HepG2 (cell line): ENCODE measurements around the gene AFAP1. TPM values are rescaled to one million over a fixed set of nuclear protein-coding genes. Genes with fewer than 3 reads are reported as not detected.

Experiments
- ATAC-seq: fragments of 200-7000 bp; cut with Tn5 transposase; 3 replicates; pipeline ENCODE4 v1.9.1; 2020; ENCODE audit warnings: mild to moderate bottlenecking, moderate library complexity
- BruUV-seq: library from RNA; stranded (reverse); fragments of 400-500 nt; replicated peaks from 2 replicates; lab custom pipeline; 2021; lab: Mats Ljungman, UMichigan
- CTCF ChIA-PET: fragments of 300-600 bp; formaldehyde crosslinking; extraction: SDS; loops from one replicate; lab custom pipeline; 2021; ENCODE audit warnings: low total read pairs, inconsistent platforms, low intra/inter-chr PET ratio; lab: Yijun Ruan, JAX
- POLR2A ChIA-PET: fragments of 350-600 bp; sonication (Branson Sonifier 250); formaldehyde crosslinking; loops from one replicate; lab custom pipeline; 2020; ENCODE audit warnings: antibody characterized with exemption, inconsistent platforms; lab: Yijun Ruan, JAX
- DNase-seq: peaks from one replicate; pipeline ENCODE4 v3.0.0-alpha.2; 2015; ENCODE audit warnings: low spot score
- FAIRE-seq: peaks from 3 replicates; lab custom pipeline; 2011; peaks lifted over from hg19 to GRCh38; lab: Jason Lieb, UNC
- H2AFZ ChIP-seq: one replicate; pipeline ENCODE4 v1.6.1; 2011; ENCODE audit warnings: low read length, inconsistent platforms
- H3K27ac ChIP-seq: fragments of 300-600 bp; 3 replicates; pipeline ENCODE4 v1.8.0; 2011; ENCODE audit warnings: mixed run types, mild to moderate bottlenecking, mixed read lengths, low read length, inconsistent platforms; ENCODE audit not compliant: insufficient read depth; ENCODE audit errors: extremely low read length
- H3K27me3 ChIP-seq, 2 experiments: fragments of 200-600 bp in 1 of 2; 2 replicates in 1 of 2; 3 replicates in 1 of 2; pipeline versions ENCODE4 v1.6.0 to v1.8.0; 2011; ENCODE audit warnings: low read length in 2 of 2, mild to moderate bottlenecking in 2 of 2, moderate library complexity in 2 of 2, inconsistent platforms in 1 of 2; ENCODE audit not compliant: insufficient read depth in 2 of 2, control insufficient read depth in 1 of 2
- H3K36me3 ChIP-seq, 2 experiments: fragments of 200-600 bp in 1 of 2; replicated peaks in 1 of 2; 2 replicates in 1 of 2; 3 replicates in 1 of 2; pipeline versions ENCODE4 v1.5.1 to v1.8.0; 2011; ENCODE audit warnings: low read length in 2 of 2, inconsistent platforms in 1 of 2; ENCODE audit not compliant: insufficient read depth in 2 of 2, control insufficient read depth in 1 of 2
- H3K4me1 ChIP-seq: 2 replicates; pipeline ENCODE4 v1.5.1; 2012; ENCODE audit warnings: low read length, inconsistent platforms; ENCODE audit not compliant: insufficient read depth
- H3K4me2 ChIP-seq: 2 replicates; pipeline ENCODE4 v1.6.0; 2011; ENCODE audit warnings: low read depth, low read length, inconsistent platforms
- H3K4me3 ChIP-seq, 3 experiments: fragments of 200-600 bp in 1 of 3; sonication (generic), shearing (Covaris generic) in 1 of 3; replicated peaks in 1 of 3; 2 replicates each; pipeline ENCODE4 v1.5.1; 2011 to 2016; ENCODE audit warnings: low read length in 3 of 3, inconsistent platforms in 2 of 3, low read depth in 2 of 3, mild to moderate bottlenecking in 2 of 3, control low read depth in 1 of 3, mixed read lengths in 1 of 3; ENCODE audit not compliant: insufficient read depth in 1 of 3
- H3K79me2 ChIP-seq: one replicate; pipeline ENCODE4 v1.6.1; 2011; ENCODE audit warnings: low read length, inconsistent platforms; ENCODE audit not compliant: insufficient read depth
- H3K9ac ChIP-seq: 2 replicates; pipeline ENCODE4 v1.6.0; 2011; ENCODE audit warnings: mild to moderate bottlenecking, low read depth, low read length, inconsistent platforms; ENCODE audit not compliant: insufficient read depth
- H3K9me3 ChIP-seq: 2 replicates; pipeline ENCODE4 v1.5.1; 2012; ENCODE audit warnings: mild to moderate bottlenecking, low read length
- H4K20me1 ChIP-seq: 2 replicates; pipeline ENCODE4 v1.6.0; 2011; ENCODE audit warnings: inconsistent platforms, mild to moderate bottlenecking, low read length, moderate library complexity; ENCODE audit not compliant: insufficient read depth
- FOXK2 ChIP-seq: fragments of 450-650 bp; IDR thresholded peaks from 2 replicates; pipeline ENCODE4 v1.6.1; 2016
- GLMP ChIP-seq: sonication (generic); formaldehyde crosslinking; IDR thresholded peaks from 2 replicates; pipeline ENCODE4 v1.9.0; 2021; ENCODE audit warnings: missing genetic modification reagents, mild to moderate bottlenecking, borderline replicate concordance
- IRF2 ChIP-seq: IDR thresholded peaks from 2 replicates; pipeline ENCODE4 v1.6.1; 2018; ENCODE audit warnings: missing genetic modification reagents, missing compliant biosample characterization
- MBD4 ChIP-seq: IDR thresholded peaks from 2 replicates; pipeline ENCODE4 v1.6.1; 2012; ENCODE audit warnings: low read length, inconsistent platforms, borderline replicate concordance
- NR2F6 ChIP-seq, 2 experiments: IDR thresholded peaks; 2 replicates each; pipeline ENCODE4 v1.6.1; 2016; ENCODE audit warnings: antibody characterized with exemption in 1 of 2, mild to moderate bottlenecking in 1 of 2
- PHB2 ChIP-seq: fragments of 450-650 bp; IDR thresholded peaks from 2 replicates; pipeline ENCODE4 v1.6.1; 2018; ENCODE audit not compliant: partially characterized antibody
- POLR2G ChIP-seq: fragments of 200-400 bp; formaldehyde crosslinking; IDR thresholded peaks from 2 replicates; pipeline ENCODE4 v1.6.1; 2018; ENCODE audit warnings: mild to moderate bottlenecking, low read depth, low read length, moderate library complexity
- ZBTB39 ChIP-seq: sonication (generic); formaldehyde crosslinking; IDR thresholded peaks from 2 replicates; pipeline ENCODE4 v1.5.0; 2020; ENCODE audit warnings: missing genetic modification reagents
- ZFP1 ChIP-seq: IDR thresholded peaks from 2 replicates; pipeline ENCODE4 v1.6.1; 2016
- ZNF33A ChIP-seq: sonication (generic); formaldehyde crosslinking; IDR thresholded peaks from 2 replicates; pipeline ENCODE4 v1.5.1; 2020; ENCODE audit warnings: missing genetic modification reagents, mild to moderate bottlenecking, moderate library complexity, borderline replicate concordance
- ZNF615 ChIP-seq: sonication (generic); formaldehyde crosslinking; IDR thresholded peaks from 2 replicates; pipeline ENCODE4 v1.5.0; 2020; ENCODE audit warnings: mild to moderate bottlenecking, missing genetic modification reagents, borderline replicate concordance
- ZNF768 ChIP-seq: sonication (generic); formaldehyde crosslinking; IDR thresholded peaks from 2 replicates; pipeline ENCODE4 v1.4.0; 2020; ENCODE audit warnings: missing genetic modification reagents
- WGBS: methylation state at CpG from one replicate; pipeline ENCODE4 v1.1.6; 2017; ENCODE audit warnings: low lambda C conversion rate; 5-methylcytosine and 5-hydroxymethylcytosine counted together
- in situ Hi-C: cut with HindIII; loops from 2 replicates; pipeline ENCODE4 v1.10.0; 2017; ENCODE audit warnings: low pct_unique_long_range_greater_than_20kb; ENCODE audit not compliant: extremely low pct_ligation_motif_present
- intact Hi-C: fragments of 100-400 bp; cut with micrococcal nuclease; formaldehyde crosslinking; loops from one replicate; pipeline ENCODE4 v1.10.0; 2022; ENCODE audit not compliant: unreplicated experiment
- polyA plus RNA-seq, 8 experiments: library from polyadenylated mRNA; depleted of rRNA in 3 of 8; stranded (reverse) in 7 of 8; unstranded in 1 of 8; fragments of >200 nt; fragmentation: Illumina TruSeq in 4 of 8; extraction: Trizol in 4 of 8; gene quantifications; 2 replicates each; pipeline versions ENCODE4 v1.2.1 to v1.2.3, GENCODE V29; 2011 to 2016; ENCODE audit warnings: low read depth in 4 of 8, missing spikeins in 1 of 8, mixed read lengths in 1 of 8; ENCODE audit not compliant: insufficient read depth in 1 of 8
- total RNA-seq, 5 experiments: library from RNA; depleted of rRNA; stranded (reverse); fragments of >200 nt; fragmentation: Illumina TruSeq; extraction: Trizol; gene quantifications; 2 replicates each; pipeline ENCODE4 v1.2.3, GENCODE V29; 2016; ENCODE audit warnings: low read depth in 1 of 5
- TF ChIP-seq, protein P1 (sequence below): sonication (generic); formaldehyde crosslinking; IDR thresholded peaks from 2 replicates; pipeline ENCODE4 v1.8.1; 2023; ENCODE audit warnings: mild to moderate bottlenecking, missing genetic modification reagents

AFAP1 gene
- total and polyA plus RNA-seq, 2 of the 13 experiments (the other 11 are each of a cell fraction or from before 2014, with no cell fraction given), result 2.5 TPM

DNA sequence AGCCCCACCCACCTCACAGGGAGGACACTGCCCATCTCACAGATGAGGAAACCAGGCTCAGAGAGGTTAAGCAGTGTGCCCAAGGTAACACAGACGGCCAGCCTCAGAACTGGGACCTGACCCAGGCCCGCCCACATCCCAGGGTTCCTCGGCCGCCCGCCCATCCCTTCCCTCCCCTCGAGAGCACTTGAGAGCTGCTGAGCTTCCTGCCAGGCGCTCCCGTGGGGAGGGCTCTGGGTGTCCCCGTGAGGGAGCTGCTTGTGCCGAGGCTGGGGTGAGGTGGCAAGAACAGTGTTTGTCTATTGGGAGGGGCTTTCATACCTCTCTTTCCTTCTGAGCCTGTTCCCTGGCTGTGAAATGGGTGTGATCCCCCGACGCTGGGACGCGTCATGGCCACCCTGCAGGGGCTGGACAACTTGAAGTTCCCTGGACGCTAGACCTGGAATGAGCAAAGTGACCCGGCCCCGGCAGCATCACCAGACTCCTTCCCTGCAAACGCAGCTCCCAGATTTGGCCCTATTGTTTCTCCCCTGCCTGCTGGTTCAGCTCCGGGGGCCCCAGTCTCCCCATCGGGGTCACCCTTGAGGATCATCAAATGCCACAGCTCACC lies 204.9 kb downstream of the AFAP1 start:
- BruUV-seq, result no TSS peak
- H3K9ac ChIP-seq, result no peak overlapping the region
- no peak for FAIRE-seq
- no peak for DNase-seq
- no peak overlapping the region for H3K4me2 ChIP-seq
- no peaks in the 10 kb centered on the region for H3K9me3 ChIP-seq
- H3K27ac ChIP-seq, result no peak overlapping the region
- ATAC-seq, result no peak
- no peaks in the 10 kb centered on the region for H3K27me3 ChIP-seq
- H3K36me3 ChIP-seq, result no peaks in the 10 kb centered on the region
- intact Hi-C loops, result no loop called here
- TF ChIP-seq NR2F6 (IDR thresholded peaks at IDR 0.05) (no peak), NR2F6 (CRISPR knock-in tag; IDR thresholded peaks at IDR 0.05) (no peak), ZNF768 (CRISPR knock-in tag) (peak; percentile 86)
- TF ChIP-seq, protein P1, sequence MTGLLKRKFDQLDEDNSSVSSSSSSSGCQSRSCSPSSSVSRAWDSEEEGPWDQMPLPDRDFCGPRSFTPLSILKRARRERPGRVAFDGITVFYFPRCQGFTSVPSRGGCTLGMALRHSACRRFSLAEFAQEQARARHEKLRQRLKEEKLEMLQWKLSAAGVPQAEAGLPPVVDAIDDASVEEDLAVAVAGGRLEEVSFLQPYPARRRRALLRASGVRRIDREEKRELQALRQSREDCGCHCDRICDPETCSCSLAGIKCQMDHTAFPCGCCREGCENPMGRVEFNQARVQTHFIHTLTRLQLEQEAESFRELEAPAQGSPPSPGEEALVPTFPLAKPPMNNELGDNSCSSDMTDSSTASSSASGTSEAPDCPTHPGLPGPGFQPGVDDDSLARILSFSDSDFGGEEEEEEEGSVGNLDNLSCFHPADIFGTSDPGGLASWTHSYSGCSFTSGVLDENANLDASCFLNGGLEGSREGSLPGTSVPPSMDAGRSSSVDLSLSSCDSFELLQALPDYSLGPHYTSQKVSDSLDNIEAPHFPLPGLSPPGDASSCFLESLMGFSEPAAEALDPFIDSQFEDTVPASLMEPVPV (CRISPR knock-in tag), result no peak
- 84% methylated on average over 16 of the region's 20 CpGs for WGBS
- H3K4me3 ChIP-seq, result no peak overlapping the region
- ChIA-PET CTCF (no interaction called here), POLR2A (no interaction called here)
- H3K4me1 ChIP-seq, result no peaks in the 10 kb centered on the region
- H3K79me2 ChIP-seq, result no peaks in the 10 kb centered on the region
- in situ Hi-C loops, result no loop called here
- no peaks in the 10 kb centered on the region for H4K20me1 ChIP-seq
- no peak overlapping the region for H2AFZ ChIP-seq

- FAIRE-seq, result no peak
- Histone ChIP-seq H3K79me2 (no peaks in the 10 kb centered on the region), H3K4me2 (no peak overlapping the region), H3K27ac (no peak overlapping the region), H3K4me3 (no peak overlapping the region), H3K9me3 (no peaks in the 10 kb centered on the region), H2AFZ (no peak overlapping the region), H3K27me3 (no peaks in the 10 kb centered on the region), H3K36me3 (no peaks in the 10 kb centered on the region), H3K4me1 (no peaks in the 10 kb centered on the region), H4K20me1 (no peaks in the 10 kb centered on the region), H3K9ac (no peak overlapping the region)
- in situ Hi-C loops (no loop called here), intact Hi-C loops (no loop called here)
- ATAC-seq, result no peak
- BruUV-seq, result no TSS peak
- POLR2A ChIA-PET, result no interaction called here
- WGBS, result 79% methylated on average over 17 of the region's 26 CpGs
- CTCF ChIA-PET, result no interaction called here
- DNase-seq, result no peak
- TF ChIP-seq PHB2 (no peak), ZNF615 (no peak), ZFP1 (no peak), ZNF33A (no peak), IRF2 (CRISPR knock-in tag) (no peak), ZBTB39 (CRISPR knock-in tag) (no peak), GLMP (CRISPR knock-in tag) (no peak), POLR2G (no peak), MBD4 (no peak), FOXK2 (no peak)
Observed at GRCh38 chr4:7733801-7734650, 205.6 kb downstream of the AFAP1 start.
